Measurements from ENCODE around the gene SAMD10. TPM values are rescaled to one million over a fixed set of nuclear protein-coding genes. Genes with fewer than 3 reads are reported as not detected.
"Not testable (repeated sequence)": the region's sequence is repeated elsewhere in the genome, so short reads cannot be mapped to it uniquely, and the experiment has no call there.

The SAMD10 gene
- total RNA-seq, 4 donors from 2014 or later = 5.1 to 15.9 (median 6.8) TPM

GRCh38 chr20:63931735-63932134, 47.7 kb downstream of the SAMD10 start:
- Histone ChIP-seq H3K36me3 (peaks cover 45 to 100% (median 55%) of the 10 kb centered on the region in 3 donors), H3K4me3 (no peak overlapping the region), H3K27me3 (no peaks in the 10 kb centered on the region), H3K9me3 (no peaks in the 10 kb centered on the region), H3K4me1 (no peaks in the 10 kb centered on the region), H3K27ac (no peak overlapping the region)
- intact Hi-C loops (cut with DNase I) = no loop called here
- DNase-seq = no peak
- WGBS, 2 donors = 85 to 96% methylated on average over 5 to 6 of the region's 19 CpGs
- TF ChIP-seq POLR2A (IDR thresholded peaks at IDR 0.05) (no peak), CTCF (IDR thresholded peaks at IDR 0.05) (no peak)

- Histone ChIP-seq H3K36me3 (peaks cover 45 to 100% (median 55%) of the 10 kb centered on the region in 3 donors), H3K4me1 (peaks cover 0 to 2% (median 0%) of the 10 kb centered on the region in 3 donors), H3K9me3 (no peaks in the 10 kb centered on the region), H3K27me3 (no peaks in the 10 kb centered on the region), H3K4me3 (no peak overlapping the region), H3K27ac (no peak overlapping the region)
- no peak for DNase-seq
- 89 to 94% methylated on average over 14 to 17 of the region's 37 CpGs for WGBS, 2 donors
- intact Hi-C loops (cut with DNase I) = no loop called here
- TF ChIP-seq POLR2A (IDR thresholded peaks at IDR 0.05) = no peak
- no peak for TF ChIP-seq CTCF (IDR thresholded peaks at IDR 0.05)
Observed at GRCh38 chr20:63930971-63931553, 48.4 kb downstream of the SAMD10 start.

- H3K4me1 ChIP-seq; H3K27me3 ChIP-seq; DNase-seq; H3K4me3 ChIP-seq; intact Hi-C loops (cut with DNase I); H3K9me3 ChIP-seq; H3K27ac ChIP-seq: not testable (repeated sequence)
- peaks cover 44 to 100% (median 45%) of the 10 kb centered on the region in 3 donors for H3K36me3 ChIP-seq
- 94 to 96% methylated on average over 13 to 22 of the region's 31 CpGs for WGBS, 2 donors
Observed at GRCh38 chr20:63929473-63929883, 50.0 kb downstream of the SAMD10 start.

GRCh38 chr20:63929071-63929470, 50.4 kb downstream of the SAMD10 start:
- Histone ChIP-seq H3K27ac (no peak overlapping the region), H3K36me3 (peaks cover 44 to 99% (median 45%) of the 10 kb centered on the region in 3 donors), H3K4me1 (peaks cover 0 to 6% (median 0%) of the 10 kb centered on the region in 3 donors), H3K27me3 (no peaks in the 10 kb centered on the region), H3K9me3 (no peaks in the 10 kb centered on the region), H3K4me3 (no peak overlapping the region)
- TF ChIP-seq CTCF (IDR thresholded peaks at IDR 0.05) (no peak), POLR2A (IDR thresholded peaks at IDR 0.05) (no peak)
- 94 to 95% methylated on average over 12 to 15 of the region's 26 CpGs for WGBS, 2 donors
- DNase-seq = no peak
- intact Hi-C loops (cut with DNase I) = no loop called here

- 59 to 64% methylated on average over 6 to 8 of the region's 8 CpGs for WGBS, 2 donors
- intact Hi-C loops (cut with DNase I) = no loop called here
- H3K27me3 ChIP-seq = no peaks in the 10 kb centered on the region
- no peak overlapping the region for H3K27ac ChIP-seq
- peaks cover 0 to 15% (median 0%) of the 10 kb centered on the region in 3 donors for H3K4me1 ChIP-seq
- H3K9me3 ChIP-seq = no peaks in the 10 kb centered on the region
- TF ChIP-seq POLR2A (IDR thresholded peaks at IDR 0.05) (no peak), CTCF (IDR thresholded peaks at IDR 0.05) (no peak)
- DNase-seq = no peak
- H3K4me3 ChIP-seq = no peak overlapping the region
- peaks cover 33 to 95% (median 34%) of the 10 kb centered on the region in 3 donors for H3K36me3 ChIP-seq
Observed at GRCh38 chr20:63926298-63926697, 53.1 kb downstream of the SAMD10 start.

All from esophagus squamous epithelium (tissue), 5 donors.